Measurements from ENCODE around the gene COL4A6. TPM values are rescaled to one million over a fixed set of nuclear protein-coding genes. Genes with fewer than 3 reads are reported as not detected.

The COL4A6 gene
- total and polyA plus RNA-seq, 2 of the 4 experiments (the other 2 are of a cell fraction), result 0.36 to 0.74 TPM

DNA sequence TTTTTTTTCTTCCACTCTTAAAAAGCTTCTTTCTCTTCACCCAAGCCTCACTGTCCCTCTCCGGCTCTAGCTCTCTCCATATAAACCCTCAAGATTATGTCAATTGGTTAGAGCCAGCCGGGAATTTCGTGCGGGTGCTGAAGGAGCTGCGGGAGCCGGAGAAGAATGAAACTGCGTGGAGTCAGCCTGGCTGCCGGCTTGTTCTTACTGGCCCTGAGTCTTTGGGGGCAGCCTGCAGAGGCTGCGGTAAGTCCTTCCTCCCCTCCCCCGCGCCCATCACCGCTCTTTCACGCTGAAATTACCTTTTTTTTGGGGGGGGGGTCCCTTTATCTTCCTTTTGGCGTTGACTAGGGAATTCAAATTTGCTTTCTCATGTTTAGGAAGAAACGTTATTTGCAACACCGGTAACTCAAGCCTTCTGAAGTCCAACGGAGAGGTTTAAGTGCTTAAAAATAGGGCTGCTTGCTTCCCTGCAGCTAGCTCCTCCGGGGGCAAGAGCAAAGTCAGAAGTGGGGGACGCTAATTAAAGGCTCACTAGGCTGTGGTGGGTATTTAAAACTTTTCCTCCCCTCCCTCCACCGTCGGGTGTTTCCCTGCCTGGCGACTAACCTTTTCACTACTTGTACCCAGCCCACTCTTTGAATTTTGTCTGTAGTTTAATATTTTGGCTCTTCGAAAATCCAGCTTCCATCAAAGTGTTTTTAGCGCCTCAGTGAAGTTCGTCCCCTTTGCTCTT is 1.9 kb upstream of the COL4A6 start (continued):
- TF ChIP-seq RAD21 (IDR thresholded peaks at IDR 0.05; ENCODE audit: low read length) (no peak), MAFK (IDR thresholded peaks at IDR 0.05; ENCODE audit: low read depth, low read length) (no peak)

DNA sequence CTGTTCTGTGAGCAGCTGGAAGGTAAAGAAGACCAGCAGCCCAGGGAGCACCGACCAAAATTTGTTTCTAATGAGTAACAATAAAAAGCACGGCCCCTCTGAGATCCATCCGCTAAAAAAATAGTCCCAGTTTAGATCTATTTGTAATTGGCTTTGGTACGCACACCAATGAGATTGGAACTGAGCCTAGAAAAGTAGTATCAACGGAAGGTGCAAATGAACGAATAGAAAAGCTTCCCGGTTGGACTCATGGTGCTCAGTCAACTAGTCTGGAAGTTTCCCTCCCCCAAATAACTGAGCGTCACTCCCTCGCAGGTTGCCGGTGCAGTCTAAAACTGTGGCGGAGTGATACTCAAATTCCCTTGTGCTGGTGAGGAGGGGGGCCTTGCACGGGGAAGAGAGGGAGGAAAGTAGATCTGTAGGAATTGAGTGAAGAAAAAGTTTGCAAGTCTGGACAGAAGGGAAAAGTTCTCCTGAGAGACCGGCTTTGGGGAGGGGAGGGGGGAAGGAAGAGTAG is 1.3 kb upstream of the COL4A6 start, which contains the start of gene COL4A5:
COL4A5 (plus strand) TSS at position 413 of the 517 bp plus-strand sequence. CDS start 288 bp downstream, outside the sequence.
- Histone ChIP-seq H3K4ac (ENCODE audit: low read depth, low read length) (peak within 1 kb of the TSS; percentile 72), H4K5ac (ENCODE audit: low read depth, low read length) (peak within 1 kb of the TSS; percentile 88), H3K27me3 (ENCODE audit: control insufficient read depth, insufficient read depth, low read length) (peaks cover 5% of the 10 kb centered on the region), H2BK120ac (ENCODE audit: low read depth, low read length) (peak within 1 kb of the TSS; percentile 95), H3K9me3 (ENCODE audit: control insufficient read depth, insufficient read depth, low read length) (no peaks in the 10 kb centered on the region), H3K4me3 (ENCODE audit: insufficient read depth, low read depth, low read length) (peak within 1 kb of the TSS; percentile 89), H3K79me1 (ENCODE audit: low read depth in 1 of 2, low read length in 2 of 2) (0 out of 4 replicates have a peak, but pooled peaks cover 0 to 3% of the 10 kb centered on the region in 2 experiments), H2BK5ac (ENCODE audit: low read depth, low read length, poor library complexity, severe bottlenecking) (peak within 1 kb of the TSS; percentile 65), H3K18ac (ENCODE audit: low read depth, low read length) (peak within 1 kb of the TSS; percentile 90), H3K56ac (ENCODE audit: extremely low read depth, insufficient read depth, low read length) (peak within 1 kb of the TSS; percentile 69), H2AK5ac (ENCODE audit: low read depth, low read length) (no peak within 1 kb of the TSS; the same call in 1 of the 2 replicates), H3K23ac (ENCODE audit: low read depth, low read length) (peak within 1 kb of the TSS; percentile 86), H2BK15ac (ENCODE audit: low read depth, low read length) (no peak within 1 kb of the TSS), H4K20me1 (ENCODE audit: insufficient read depth, low read length) (no peaks in the 10 kb centered on the region), H2AFZ (replicated peaks; ENCODE audit: low read length, poor library complexity) (peak within 1 kb of the TSS; percentile 88), H2AK9ac (replicated peaks; ENCODE audit: low read depth, low read length, poor library complexity) (peak within 1 kb of the TSS; percentile 20), H3K4me2 (ENCODE audit: low read depth, low read length) (peak within 1 kb of the TSS; percentile 98), H3K36me3 (ENCODE audit: control insufficient read depth, insufficient read depth, low read length) (no peaks in the 10 kb centered on the region), H3K14ac (replicated peaks; ENCODE audit: low read depth, low read length) (peak within 1 kb of the TSS; percentile 79), H3K9ac (ENCODE audit: low read depth, low read length) (peak within 1 kb of the TSS; percentile 87), H3K9me1 (ENCODE audit: insufficient read depth, low read length) (no peaks in the 10 kb centered on the region), H4K91ac (ENCODE audit: insufficient read depth, low read depth, low read length) (peak within 1 kb of the TSS; percentile 63), H2BK20ac (ENCODE audit: low read depth, low read length) (peak within 1 kb of the TSS; percentile 83; the same call in 1 of the 2 replicates), H3K4me1 (ENCODE audit: control insufficient read depth, insufficient read depth, low read length) (no peaks in the 10 kb centered on the region), H4K8ac (ENCODE audit: low read depth in 2 of 2, low read length in 2 of 2) (peak within 1 kb of the TSS; percentile 53 to 74; a peak in 2 of 4 replicates), H3K27ac (ENCODE audit: insufficient read depth, low read length) (peak within 1 kb of the TSS; percentile 83)
- ChIA-PET CTCF (interaction anchor here (0.7 kb wide), 1 partner anchor 209 kb away, joined by 3 read pairs; no protein-coding TSS in a partner anchor), POLR2A (ENCODE audit: unreplicated experiment) (interaction anchor here (0.6 kb wide), 1 partner anchor 1318 kb away, joined by 5 read pairs; no protein-coding TSS in a partner anchor)
- WGBS, 2 experiments (ENCODE audit: extremely low coverage in 2 of 2, insufficient read length in 1 of 2), result 40% methylated on average over 1 of the region's 13 CpGs; no CpG with 5 or more reads in 1 of the 2 experiments
- DNase-seq, result peak; percentile 80
- intact Hi-C loops (cut with micrococcal nuclease) (loop anchor here (2.0 kb wide), 1 partner anchor 215 kb away; no protein-coding TSS in a partner anchor), in situ Hi-C loops (cut with MboI; ENCODE audit: low sequenced_read_pairs) (no loop called here), dilution Hi-C loops (cut with HindIII; ENCODE audit: low sequenced_read_pairs, unreplicated experiment) (no loop called here)
- peak; percentile 73 for ATAC-seq (ENCODE audit: low read depth)
- TF ChIP-seq MAZ (IDR thresholded peaks at IDR 0.05; ENCODE audit: borderline replicate concordance, low read depth, low read length) (peak; percentile 56; the same call in 1 of the 2 replicates), BHLHE40 (IDR thresholded peaks at IDR 0.05; ENCODE audit: low read depth, low read length) (no peak)
- BruUV-seq (replicated peaks), result no TSS peak
